A673 (cell line): ENCODE results near the gene C3orf20. TPM values are rescaled to one million over a fixed set of nuclear protein-coding genes. Genes with fewer than 3 reads are reported as not detected.
A peak's percentile ranks its signal among the peaks of the same experiment; 100 is the strongest.

Source experiments
- BruUV-seq: library from RNA; stranded (reverse); fragments of 400-500 nt; replicated peaks from 2 replicates; lab custom pipeline; 2021; lab: Mats Ljungman, UMichigan
- CTCF ChIA-PET: fragments of 300-600 bp; sonication (Branson Sonifier 250); formaldehyde crosslinking; loops from one replicate; lab custom pipeline; 2022; ENCODE audit warnings: antibody characterized with exemption; lab: Charles Lee
- POLR2A ChIA-PET: fragments of 300-600 bp; sonication (Branson Sonifier 250); formaldehyde crosslinking; loops from one replicate; lab custom pipeline; 2022; ENCODE audit warnings: antibody characterized with exemption; ENCODE audit not compliant: low non-redundant PET; lab: Charles Lee
- DNase-seq: peaks from one replicate; pipeline ENCODE4 v3.0.0-alpha.2; 2015; ENCODE audit warnings: low spot score
- H3K27ac ChIP-seq: fragments of 200-600 bp; sonication (generic); 2 replicates; pipeline ENCODE4 v1.5.1; 2016; ENCODE audit warnings: mixed run types, low read depth, mild to moderate bottlenecking, mixed read lengths, antibody characterized with exemption, low read length; ENCODE audit not compliant: poor library complexity, severe bottlenecking
- H3K27me3 ChIP-seq: fragments of 200-600 bp; sonication (generic); replicated peaks from 2 replicates; pipeline ENCODE4 v1.6.1; 2017; ENCODE audit warnings: mixed run types, low read depth, mild to moderate bottlenecking, mixed read lengths, antibody characterized with exemption, low read length; ENCODE audit not compliant: insufficient read depth, poor library complexity
- H3K36me3 ChIP-seq: fragments of 200-600 bp; sonication (generic); 2 replicates; pipeline ENCODE4 v1.6.1; 2016; ENCODE audit warnings: mixed run types, mild to moderate bottlenecking, mixed read lengths, antibody characterized with exemption, low read length; ENCODE audit not compliant: insufficient read depth, poor library complexity, severe bottlenecking
- H3K4me1 ChIP-seq: fragments of 200-600 bp; sonication (generic); 2 replicates; pipeline ENCODE4 v1.6.1; 2017; ENCODE audit warnings: mixed run types, mild to moderate bottlenecking, mixed read lengths, antibody characterized with exemption, low read length; ENCODE audit not compliant: insufficient read depth, poor library complexity, severe bottlenecking
- H3K4me3 ChIP-seq: fragments of 200-600 bp; sonication (generic); 2 replicates; pipeline ENCODE4 v1.5.1; 2016; ENCODE audit warnings: low read depth, mixed run types, mild to moderate bottlenecking, mixed read lengths, low read length; ENCODE audit not compliant: poor library complexity, severe bottlenecking
- H3K9me3 ChIP-seq: fragments of 200-600 bp; sonication (generic); 2 replicates; pipeline ENCODE4 v1.6.1; 2016; ENCODE audit warnings: mixed run types, low read depth, mild to moderate bottlenecking, mixed read lengths, antibody characterized with exemption, low read length; ENCODE audit not compliant: poor library complexity, severe bottlenecking
- CTCF ChIP-seq: fragments of 300-800, 200-600 bp; sonication (generic); conservative IDR thresholded peaks from 2 replicates; pipeline ENCODE4 v1.5.1; 2017; ENCODE audit warnings: low read depth, mild to moderate bottlenecking, antibody characterized with exemption, low read length, moderate library complexity, mixed read lengths
- EZH2 ChIP-seq: fragments of 200-600 bp; sonication (generic); IDR thresholded peaks from 2 replicates; pipeline ENCODE4 v1.6.1; 2017; ENCODE audit warnings: borderline replicate concordance, low read depth, mild to moderate bottlenecking, mixed read lengths, antibody characterized with exemption, low read length; ENCODE audit not compliant: poor library complexity, severe bottlenecking
- intact Hi-C: fragments of 100-400 bp; cut with micrococcal nuclease; formaldehyde crosslinking; loops from one replicate; pipeline ENCODE4 v1.10.0; 2022; ENCODE audit not compliant: unreplicated experiment
- total RNA-seq: library from RNA; stranded (reverse); gene quantifications from 2 replicates; pipeline ENCODE4 v1.2.3, GENCODE V29; 2021

Gene C3orf20
- total RNA-seq, 1 experiment from 2014 or later: 0.17 TPM

GRCh38 chr3:14760185-14760584 lies 85.2 kb downstream of the C3orf20 start:
- intact Hi-C loops: no loop called here
- no peaks in the 10 kb centered on the region for H3K36me3 ChIP-seq
- ChIA-PET CTCF (no interaction called here), POLR2A (no interaction called here)
- no peak for DNase-seq
- H3K9me3 ChIP-seq: no peaks in the 10 kb centered on the region
- no peak overlapping the region for H3K4me3 ChIP-seq
- H3K4me1 ChIP-seq: no peaks in the 10 kb centered on the region
- no TSS peak for BruUV-seq
- TF ChIP-seq CTCF (no peak), EZH2 (no peak)
- no peak overlapping the region for H3K27ac ChIP-seq
- H3K27me3 ChIP-seq: no peaks in the 10 kb centered on the region

GRCh38 chr3:14761121-14761672 lies 86.3 kb downstream of the C3orf20 start:
- no TSS peak for BruUV-seq
- H3K27ac ChIP-seq: no peak overlapping the region
- no peaks in the 10 kb centered on the region for H3K27me3 ChIP-seq
- TF ChIP-seq EZH2 (no peak), CTCF (no peak)
- no peaks in the 10 kb centered on the region for H3K9me3 ChIP-seq
- CTCF ChIA-PET: no interaction called here
- POLR2A ChIA-PET: interaction anchor here (0.6 kb wide), 1 partner anchor 950 kb away, joined by 3 read pairs; no protein-coding TSS in a partner anchor
- H3K4me3 ChIP-seq: no peak overlapping the region
- peak; percentile 9 for DNase-seq
- no peaks in the 10 kb centered on the region for H3K4me1 ChIP-seq
- no peaks in the 10 kb centered on the region for H3K36me3 ChIP-seq
- intact Hi-C loops: no loop called here

- H3K27me3 ChIP-seq: no peaks in the 10 kb centered on the region
- no peaks in the 10 kb centered on the region for H3K4me1 ChIP-seq
- no peaks in the 10 kb centered on the region for H3K9me3 ChIP-seq
- ChIA-PET CTCF (no interaction called here), POLR2A (no interaction called here)
- no peak for DNase-seq
- no peak for TF ChIP-seq CTCF
- TF ChIP-seq EZH2: no peak
- intact Hi-C loops: no loop called here
- H3K27ac ChIP-seq: no peak overlapping the region
- H3K4me3 ChIP-seq: no peak overlapping the region
- no TSS peak for BruUV-seq
- H3K36me3 ChIP-seq: no peaks in the 10 kb centered on the region
Measured at GRCh38 chr3:14761866-14762265, 86.9 kb downstream of the C3orf20 start.
